B cell (primary cell): ENCODE measurements around the gene PFN4.

ENCODE experiments used
- CTCF ChIP-seq: fragments of 200-600 bp; IDR thresholded peaks from one replicate; pipeline ENCODE4 v1.8.0; 2022; ENCODE audit warnings: antibody characterized with exemption, mild to moderate bottlenecking
- EZH2 ChIP-seq: IDR thresholded peaks from 2 replicates; pipeline ENCODE4 v1.6.1; 2012; ENCODE audit warnings: borderline replicate concordance, low read depth, mild to moderate bottlenecking, moderate library complexity, low read length; ENCODE audit not compliant: insufficient read depth, poor library complexity, severe bottlenecking

GRCh38 chr2:24152413-24153197 is 29.5 kb upstream of the PFN4 start:
- TF ChIP-seq CTCF: no peak
- no peak for TF ChIP-seq EZH2
